ENCODE measurements around the gene PDCD1.

- TF ChIP-seq CTCF (conservative IDR thresholded peaks at IDR 0.05) (no peak), EZH2 (IDR thresholded peaks at IDR 0.05; ENCODE audit: low read depth) (no peak)
Observed at GRCh38 chr2:241862093-241862492, 3.4 kb upstream of the PDCD1 start.
